Measurements from ENCODE around the gene CDK6. TPM values are rescaled to one million over a fixed set of nuclear protein-coding genes. Genes with fewer than 3 reads are reported as not detected.

CDK6 gene
- total RNA-seq, 1 experiment from 2014 or later: 175 TPM

- ChIA-PET CTCF (no interaction called here), POLR2A (no interaction called here)
- H3K36me3 Mint-ChIP-seq (ENCODE audit: insufficient read depth, unreplicated experiment): peaks cover 31% of the 10 kb centered on the region
- no peak overlapping the region for H3K4me3 ChIP-seq (ENCODE audit: low read depth, low read length)
- no peaks in the 10 kb centered on the region for H3K27me3 Mint-ChIP-seq (ENCODE audit: insufficient read depth, unreplicated experiment)
- no peaks in the 10 kb centered on the region for H3K9me3 Mint-ChIP-seq (ENCODE audit: unreplicated experiment)
- H3K9me3 ChIP-seq: no peaks in the 10 kb centered on the region
- no peaks in the 10 kb centered on the region for H3K27me3 ChIP-seq (replicated peaks; ENCODE audit: control insufficient read depth, insufficient read depth, low read length)
- H3K4me1 ChIP-seq: no peaks in the 10 kb centered on the region
- BruUV-seq (replicated peaks): no TSS peak
- H3K4me3 Mint-ChIP-seq (ENCODE audit: unreplicated experiment): no peak overlapping the region
- H3K36me3 ChIP-seq (ENCODE audit: control insufficient read depth, insufficient read depth, low read length): no peaks in the 10 kb centered on the region; the same call in 1 of the 2 replicates
- no peaks in the 10 kb centered on the region for H3K4me1 Mint-ChIP-seq (ENCODE audit: low read depth, unreplicated experiment)
- H3K27ac Mint-ChIP-seq (ENCODE audit: unreplicated experiment): no peak overlapping the region
- no peak for TF ChIP-seq CTCF (IDR thresholded peaks at IDR 0.05; ENCODE audit: insufficient read depth in 1 of 2, low read depth in 1 of 2, low read length in 1 of 2, severe bottlenecking in 1 of 2, unreplicated experiment in 1 of 2)
- intact Hi-C loops (cut with micrococcal nuclease; ENCODE audit: unreplicated experiment): no loop called here
- no peak for DNase-seq
Measured at GRCh38 chr7:92661651-92662050, 174.7 kb downstream of the CDK6 start.

- H3K9me3 Mint-ChIP-seq (ENCODE audit: unreplicated experiment): no peaks in the 10 kb centered on the region
- intact Hi-C loops (cut with micrococcal nuclease; ENCODE audit: unreplicated experiment): no loop called here
- H3K4me1 ChIP-seq: peaks cover 2% of the 10 kb centered on the region
- H3K9me3 ChIP-seq: no peaks in the 10 kb centered on the region
- DNase-seq: no peak
- H3K27me3 Mint-ChIP-seq (ENCODE audit: insufficient read depth, unreplicated experiment): no peaks in the 10 kb centered on the region
- no peak overlapping the region for H3K4me3 Mint-ChIP-seq (ENCODE audit: unreplicated experiment)
- no peak overlapping the region for H3K4me3 ChIP-seq (ENCODE audit: low read depth, low read length)
- peaks cover 18% of the 10 kb centered on the region for H3K4me1 Mint-ChIP-seq (ENCODE audit: low read depth, unreplicated experiment)
- BruUV-seq (replicated peaks): no TSS peak
- ChIA-PET POLR2A (no interaction called here), CTCF (no interaction called here)
- no peak for TF ChIP-seq CTCF (IDR thresholded peaks at IDR 0.05; ENCODE audit: insufficient read depth in 1 of 2, low read depth in 1 of 2, low read length in 1 of 2, severe bottlenecking in 1 of 2, unreplicated experiment in 1 of 2)
- H3K27ac Mint-ChIP-seq (ENCODE audit: unreplicated experiment): no peak overlapping the region
- H3K36me3 Mint-ChIP-seq (ENCODE audit: insufficient read depth, unreplicated experiment): peaks cover 31% of the 10 kb centered on the region
- H3K36me3 ChIP-seq (ENCODE audit: control insufficient read depth, insufficient read depth, low read length): no peaks in the 10 kb centered on the region; the same call in 1 of the 2 replicates
- no peaks in the 10 kb centered on the region for H3K27me3 ChIP-seq (replicated peaks; ENCODE audit: control insufficient read depth, insufficient read depth, low read length)
Measured at GRCh38 chr7:92658671-92659070, 177.7 kb downstream of the CDK6 start.

DNA sequence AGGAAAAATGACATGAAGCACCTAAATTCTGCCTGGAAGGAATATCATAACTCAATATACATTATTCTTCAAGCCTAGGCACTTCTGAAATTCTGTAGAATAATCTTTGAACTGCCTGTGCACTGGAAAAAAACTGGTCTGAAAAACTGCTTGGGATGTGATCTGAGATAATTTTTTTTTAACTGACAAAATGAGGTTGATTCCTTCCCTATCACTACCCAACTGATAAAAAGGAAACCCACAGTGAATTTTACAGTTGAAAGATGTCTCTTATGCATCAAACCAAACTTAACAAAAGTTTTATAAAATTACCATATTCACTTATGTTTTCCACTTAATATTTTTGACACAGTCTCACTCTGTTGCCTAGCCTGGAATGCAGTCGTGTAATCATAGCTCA lies 179.0 kb downstream of the CDK6 start:
- Histone ChIP-seq H3K4me3 (ENCODE audit: low read depth, low read length) (no peak overlapping the region), H3K27me3 (replicated peaks; ENCODE audit: control insufficient read depth, insufficient read depth, low read length) (no peaks in the 10 kb centered on the region), H3K4me1 (peaks cover 14% of the 10 kb centered on the region), H3K9me3 (no peaks in the 10 kb centered on the region), H3K36me3 (ENCODE audit: control insufficient read depth, insufficient read depth, low read length) (no peaks in the 10 kb centered on the region)
- no peak for TF ChIP-seq CTCF (IDR thresholded peaks at IDR 0.05; ENCODE audit: insufficient read depth in 1 of 2, low read depth in 1 of 2, low read length in 1 of 2, severe bottlenecking in 1 of 2, unreplicated experiment in 1 of 2)
- no peak overlapping the region for H3K4me3 Mint-ChIP-seq (ENCODE audit: unreplicated experiment)
- peaks cover 28% of the 10 kb centered on the region for H3K4me1 Mint-ChIP-seq (ENCODE audit: low read depth, unreplicated experiment)
- ChIA-PET POLR2A (no interaction called here), CTCF (no interaction called here)
- no peak overlapping the region for H3K27ac Mint-ChIP-seq (ENCODE audit: unreplicated experiment)
- H3K36me3 Mint-ChIP-seq (ENCODE audit: insufficient read depth, unreplicated experiment): peaks cover 32% of the 10 kb centered on the region
- DNase-seq: no peak
- H3K9me3 Mint-ChIP-seq (ENCODE audit: unreplicated experiment): no peaks in the 10 kb centered on the region
- intact Hi-C loops (cut with micrococcal nuclease; ENCODE audit: unreplicated experiment): no loop called here
- no TSS peak for BruUV-seq (replicated peaks)
- H3K27me3 Mint-ChIP-seq (ENCODE audit: insufficient read depth, unreplicated experiment): no peaks in the 10 kb centered on the region
